SK-N-SH treated with all-trans-retinoic acid at 6 μM for 48 hours (cell line): ENCODE data around the gene ELF1.

Experiments
- ARNTL ChIP-seq: fragments of 450-650 bp; formaldehyde crosslinking; IDR thresholded peaks from 2 replicates; pipeline ENCODE4 v1.5.0; 2020; ENCODE audit warnings: low read depth, mild to moderate bottlenecking, moderate library complexity, borderline replicate concordance
- ESRRG ChIP-seq: fragments of 250-450 bp; sonication (Bioruptor Pico); IDR thresholded peaks from 2 replicates; pipeline ENCODE4 v1.6.1; 2021; ENCODE audit warnings: mild to moderate bottlenecking
- GLIS3 ChIP-seq: fragments of 250-450 bp; sonication (Bioruptor Pico); IDR thresholded peaks from 2 replicates; pipeline ENCODE4 v1.5.0; 2020; ENCODE audit warnings: mild to moderate bottlenecking, moderate library complexity
- OSR1 ChIP-seq: fragments of 250-450 bp; sonication (Bioruptor Pico); IDR thresholded peaks from 2 replicates; pipeline ENCODE4 v1.8.0; 2022; ENCODE audit warnings: moderate library complexity, mild to moderate bottlenecking, inconsistent platforms
- ZFP30 ChIP-seq: fragments of 450-650 bp; formaldehyde crosslinking; IDR thresholded peaks from 2 replicates; pipeline ENCODE4 v1.5.0; 2022; ENCODE audit warnings: mild to moderate bottlenecking, moderate library complexity
- TF ChIP-seq, protein P1 (sequence below): fragments of 250-450 bp; sonication (Bioruptor Pico); IDR thresholded peaks from 2 replicates; pipeline ENCODE4 v1.8.0; 2020; ENCODE audit warnings: mild to moderate bottlenecking, moderate library complexity, borderline replicate concordance
- TF ChIP-seq, protein P2 (sequence below): fragments of 250-450 bp; sonication (Bioruptor Pico); IDR thresholded peaks from 2 replicates; pipeline ENCODE4 v1.5.1; 2020; ENCODE audit warnings: low read depth, mild to moderate bottlenecking, moderate library complexity
- TF ChIP-seq, protein P3 (sequence below): fragments of 250-450 bp; sonication (Bioruptor Pico); IDR thresholded peaks from 2 replicates; pipeline ENCODE4 v1.8.0; 2021; ENCODE audit warnings: low read depth, mild to moderate bottlenecking, moderate library complexity, borderline replicate concordance

DNA sequence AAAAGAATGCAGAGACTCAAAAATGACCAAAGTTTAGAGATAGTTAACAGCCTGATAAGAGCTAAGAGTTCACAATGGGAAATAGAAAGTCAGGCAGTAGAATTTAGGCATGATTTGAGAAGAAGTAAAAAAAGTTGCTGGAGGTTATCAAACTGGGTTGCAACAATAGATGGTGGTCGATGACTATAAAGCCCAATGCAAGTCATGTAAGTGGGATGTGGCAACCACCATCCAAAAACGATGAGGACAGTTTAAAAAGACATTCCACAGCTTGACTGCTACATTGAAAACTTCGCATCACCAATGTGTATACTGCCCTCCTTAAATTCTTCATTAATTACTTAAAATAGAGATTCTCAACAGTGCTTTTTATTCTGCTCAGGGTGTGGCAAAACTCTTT, 19.7 kb downstream of the ELF1 start:
- TF ChIP-seq GLIS3 (no peak), OSR1 (CRISPR knock-in tag) (no peak), ESRRG (CRISPR knock-in tag) (no peak), ZFP30 (CRISPR knock-in tag) (no peak), ARNTL (no peak)
- TF ChIP-seq, protein P1, sequence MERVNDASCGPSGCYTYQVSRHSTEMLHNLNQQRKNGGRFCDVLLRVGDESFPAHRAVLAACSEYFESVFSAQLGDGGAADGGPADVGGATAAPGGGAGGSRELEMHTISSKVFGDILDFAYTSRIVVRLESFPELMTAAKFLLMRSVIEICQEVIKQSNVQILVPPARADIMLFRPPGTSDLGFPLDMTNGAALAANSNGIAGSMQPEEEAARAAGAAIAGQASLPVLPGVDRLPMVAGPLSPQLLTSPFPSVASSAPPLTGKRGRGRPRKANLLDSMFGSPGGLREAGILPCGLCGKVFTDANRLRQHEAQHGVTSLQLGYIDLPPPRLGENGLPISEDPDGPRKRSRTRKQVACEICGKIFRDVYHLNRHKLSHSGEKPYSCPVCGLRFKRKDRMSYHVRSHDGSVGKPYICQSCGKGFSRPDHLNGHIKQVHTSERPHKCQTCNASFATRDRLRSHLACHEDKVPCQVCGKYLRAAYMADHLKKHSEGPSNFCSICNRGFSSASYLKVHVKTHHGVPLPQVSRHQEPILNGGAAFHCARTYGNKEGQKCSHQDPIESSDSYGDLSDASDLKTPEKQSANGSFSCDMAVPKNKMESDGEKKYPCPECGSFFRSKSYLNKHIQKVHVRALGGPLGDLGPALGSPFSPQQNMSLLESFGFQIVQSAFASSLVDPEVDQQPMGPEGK (CRISPR knock-in tag), result no peak
- TF ChIP-seq, protein P2, sequence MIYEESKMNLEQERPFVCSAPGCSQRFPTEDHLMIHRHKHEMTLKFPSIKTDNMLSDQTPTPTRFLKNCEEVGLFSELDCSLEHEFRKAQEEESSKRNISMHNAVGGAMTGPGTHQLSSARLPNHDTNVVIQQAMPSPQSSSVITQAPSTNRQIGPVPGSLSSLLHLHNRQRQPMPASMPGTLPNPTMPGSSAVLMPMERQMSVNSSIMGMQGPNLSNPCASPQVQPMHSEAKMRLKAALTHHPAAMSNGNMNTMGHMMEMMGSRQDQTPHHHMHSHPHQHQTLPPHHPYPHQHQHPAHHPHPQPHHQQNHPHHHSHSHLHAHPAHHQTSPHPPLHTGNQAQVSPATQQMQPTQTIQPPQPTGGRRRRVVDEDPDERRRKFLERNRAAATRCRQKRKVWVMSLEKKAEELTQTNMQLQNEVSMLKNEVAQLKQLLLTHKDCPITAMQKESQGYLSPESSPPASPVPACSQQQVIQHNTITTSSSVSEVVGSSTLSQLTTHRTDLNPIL (CRISPR knock-in tag), result no peak
- TF ChIP-seq, protein P3, sequence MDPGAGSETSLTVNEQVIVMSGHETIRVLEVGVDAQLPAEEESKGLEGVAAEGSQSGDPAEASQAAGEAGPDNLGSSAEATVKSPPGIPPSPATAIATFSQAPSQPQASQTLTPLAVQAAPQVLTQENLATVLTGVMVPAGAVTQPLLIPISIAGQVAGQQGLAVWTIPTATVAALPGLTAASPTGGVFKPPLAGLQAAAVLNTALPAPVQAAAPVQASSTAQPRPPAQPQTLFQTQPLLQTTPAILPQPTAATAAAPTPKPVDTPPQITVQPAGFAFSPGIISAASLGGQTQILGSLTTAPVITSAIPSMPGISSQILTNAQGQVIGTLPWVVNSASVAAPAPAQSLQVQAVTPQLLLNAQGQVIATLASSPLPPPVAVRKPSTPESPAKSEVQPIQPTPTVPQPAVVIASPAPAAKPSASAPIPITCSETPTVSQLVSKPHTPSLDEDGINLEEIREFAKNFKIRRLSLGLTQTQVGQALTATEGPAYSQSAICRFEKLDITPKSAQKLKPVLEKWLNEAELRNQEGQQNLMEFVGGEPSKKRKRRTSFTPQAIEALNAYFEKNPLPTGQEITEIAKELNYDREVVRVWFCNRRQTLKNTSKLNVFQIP (CRISPR knock-in tag), result no peak
